Esophagus muscularis mucosa (tissue), 4 donors: ENCODE measurements around the gene SPDEF.

Source experiments
- EP300 ChIP-seq: sonication (generic); formaldehyde crosslinking; IDR thresholded peaks from one replicate; pipeline ENCODE4 v1.6.1; 2017; ENCODE audit warnings: antibody characterized with exemption
- POLR2A ChIP-seq: fragments of 450-650 bp; IDR thresholded peaks from one replicate; pipeline ENCODE4 v1.6.1; 2017; ENCODE audit warnings: antibody characterized with exemption, moderate library complexity, mild to moderate bottlenecking, low read depth
- POLR2AphosphoS5 ChIP-seq, 2 donors: sonication (generic); formaldehyde crosslinking; IDR thresholded peaks; one replicate each; pipeline ENCODE4 v1.6.1; 2017; ENCODE audit warnings: antibody characterized with exemption in 2 of 2
- TF ChIP-seq, protein P1 (sequence below), 3 experiments: fragments of 200-600 bp in 2 of 3; fragments of 450-650 bp in 1 of 3; sonication (generic) in 2 of 3; IDR thresholded peaks; one replicate each; pipeline ENCODE4 v1.5.1; 2017 to 2019; ENCODE audit warnings: antibody characterized with exemption in 3 of 3, mild to moderate bottlenecking in 2 of 3, moderate library complexity in 1 of 3

GRCh38 chr6:34536251-34536958 is 19.7 kb downstream of the SPDEF start:
- TF ChIP-seq POLR2A = no peak
- TF ChIP-seq, protein P1, sequence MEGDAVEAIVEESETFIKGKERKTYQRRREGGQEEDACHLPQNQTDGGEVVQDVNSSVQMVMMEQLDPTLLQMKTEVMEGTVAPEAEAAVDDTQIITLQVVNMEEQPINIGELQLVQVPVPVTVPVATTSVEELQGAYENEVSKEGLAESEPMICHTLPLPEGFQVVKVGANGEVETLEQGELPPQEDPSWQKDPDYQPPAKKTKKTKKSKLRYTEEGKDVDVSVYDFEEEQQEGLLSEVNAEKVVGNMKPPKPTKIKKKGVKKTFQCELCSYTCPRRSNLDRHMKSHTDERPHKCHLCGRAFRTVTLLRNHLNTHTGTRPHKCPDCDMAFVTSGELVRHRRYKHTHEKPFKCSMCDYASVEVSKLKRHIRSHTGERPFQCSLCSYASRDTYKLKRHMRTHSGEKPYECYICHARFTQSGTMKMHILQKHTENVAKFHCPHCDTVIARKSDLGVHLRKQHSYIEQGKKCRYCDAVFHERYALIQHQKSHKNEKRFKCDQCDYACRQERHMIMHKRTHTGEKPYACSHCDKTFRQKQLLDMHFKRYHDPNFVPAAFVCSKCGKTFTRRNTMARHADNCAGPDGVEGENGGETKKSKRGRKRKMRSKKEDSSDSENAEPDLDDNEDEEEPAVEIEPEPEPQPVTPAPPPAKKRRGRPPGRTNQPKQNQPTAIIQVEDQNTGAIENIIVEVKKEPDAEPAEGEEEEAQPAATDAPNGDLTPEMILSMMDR (IDR thresholded peaks at IDR 0.05) = no peak
- no peak for TF ChIP-seq EP300
- TF ChIP-seq POLR2AphosphoS5 (IDR thresholded peaks at IDR 0.05) = no peak
